BLaER1 (cell line): ENCODE results near the gene FHAD1.

Experiments
- H3K27ac ChIP-seq: shearing (Covaris generic); formaldehyde crosslinking; 2 replicates; pipeline ENCODE4 v1.8.1; 2022
- H3K27me3 ChIP-seq: shearing (Covaris generic); formaldehyde crosslinking; 2 replicates; pipeline ENCODE4 v1.8.1; 2022
- H3K36me3 ChIP-seq: shearing (Covaris generic); formaldehyde crosslinking; 2 replicates; pipeline ENCODE4 v1.8.1; 2022
- H3K4me1 ChIP-seq: shearing (Covaris generic); formaldehyde crosslinking; 2 replicates; pipeline ENCODE4 v1.8.1; 2022
- H3K4me2 ChIP-seq: shearing (Covaris generic); formaldehyde crosslinking; 2 replicates; pipeline ENCODE4 v1.8.1; 2022
- H3K4me3 ChIP-seq: shearing (Covaris generic); formaldehyde crosslinking; 2 replicates; pipeline ENCODE4 v1.8.1; 2022
- H3K9ac ChIP-seq: shearing (Covaris generic); formaldehyde crosslinking; 2 replicates; pipeline ENCODE4 v1.8.1; 2022
- H3K9me3 ChIP-seq: shearing (Covaris generic); formaldehyde crosslinking; 2 replicates; pipeline ENCODE4 v1.8.1; 2022
- H4K20me1 ChIP-seq: shearing (Covaris generic); formaldehyde crosslinking; 2 replicates; pipeline ENCODE4 v1.8.1; 2022
- Cebpa-rat ChIP-seq: shearing (Covaris generic); IDR thresholded peaks from 2 replicates; pipeline ENCODE4 v1.8.1; 2022

FHAD1 gene

GRCh38 chr1:15244813-15245212 lies 2.2 kb upstream of the FHAD1 start:
- Histone ChIP-seq H3K36me3 (no peaks in the 10 kb centered on the region), H3K9me3 (peaks cover 11% of the 10 kb centered on the region; the same call in 1 of the 2 replicates), H3K4me1 (peaks cover 28% of the 10 kb centered on the region), H3K27me3 (peaks cover 8% of the 10 kb centered on the region; the same call in 1 of the 2 replicates), H3K27ac (no peak overlapping the region), H3K4me2 (peak overlapping the region; percentile 15; the same call in 1 of the 2 replicates), H4K20me1 (no peaks in the 10 kb centered on the region), H3K4me3 (no peak overlapping the region), H3K9ac (no peak overlapping the region)
- TF ChIP-seq Cebpa-rat, result no peak

GRCh38 chr1:15245593-15246360 lies 1.2 kb upstream of the FHAD1 start:
- Histone ChIP-seq H3K9me3 (peaks cover 11% of the 10 kb centered on the region; the same call in 1 of the 2 replicates), H3K4me3 (no peak overlapping the region), H3K4me2 (no peak overlapping the region), H3K9ac (no peak overlapping the region), H3K36me3 (no peaks in the 10 kb centered on the region), H4K20me1 (no peaks in the 10 kb centered on the region), H3K27me3 (peaks cover 8% of the 10 kb centered on the region; the same call in 1 of the 2 replicates), H3K4me1 (peaks cover 31% of the 10 kb centered on the region), H3K27ac (no peak overlapping the region)
- TF ChIP-seq Cebpa-rat, result no peak

GRCh38 chr1:15248216-15248615 lies 1.2 kb downstream of the FHAD1 start:
- peaks cover 44% of the 10 kb centered on the region for H3K4me1 ChIP-seq
- peak overlapping the region; percentile 66; the same call in 1 of the 2 replicates for H3K4me2 ChIP-seq
- H3K27me3 ChIP-seq, result peaks cover 8% of the 10 kb centered on the region; the same call in 1 of the 2 replicates
- no peaks in the 10 kb centered on the region for H4K20me1 ChIP-seq
- no peak overlapping the region for H3K9ac ChIP-seq
- H3K4me3 ChIP-seq, result no peak overlapping the region
- no peaks in the 10 kb centered on the region for H3K36me3 ChIP-seq
- H3K27ac ChIP-seq, result no peak overlapping the region
- H3K9me3 ChIP-seq, result peaks cover 11% of the 10 kb centered on the region; the same call in 1 of the 2 replicates
- no peak for TF ChIP-seq Cebpa-rat

GRCh38 chr1:15249081-15249480 lies 2.1 kb downstream of the FHAD1 start:
- H3K27ac ChIP-seq, result no peak overlapping the region
- no peaks in the 10 kb centered on the region for H3K36me3 ChIP-seq
- H3K27me3 ChIP-seq, result peaks cover 8% of the 10 kb centered on the region; the same call in 1 of the 2 replicates
- no peak overlapping the region for H3K4me3 ChIP-seq
- H3K4me2 ChIP-seq, result peak overlapping the region; percentile 66
- H3K9ac ChIP-seq, result no peak overlapping the region
- no peak for TF ChIP-seq Cebpa-rat
- peaks cover 11% of the 10 kb centered on the region; the same call in 1 of the 2 replicates for H3K9me3 ChIP-seq
- H4K20me1 ChIP-seq, result no peaks in the 10 kb centered on the region
- H3K4me1 ChIP-seq, result peaks cover 48% of the 10 kb centered on the region

GRCh38 chr1:15251857-15252835 lies 5.1 kb downstream of the FHAD1 start:
- TF ChIP-seq Cebpa-rat, result no peak
- H4K20me1 ChIP-seq, result no peaks in the 10 kb centered on the region
- H3K9ac ChIP-seq, result no peak overlapping the region
- H3K9me3 ChIP-seq, result peaks cover 3% of the 10 kb centered on the region; the same call in 1 of the 2 replicates
- H3K27ac ChIP-seq, result no peak overlapping the region
- peaks cover 37% of the 10 kb centered on the region for H3K4me1 ChIP-seq
- H3K27me3 ChIP-seq, result peaks cover 5% of the 10 kb centered on the region; the same call in 1 of the 2 replicates
- peak overlapping the region; percentile 53 for H3K4me2 ChIP-seq
- no peaks in the 10 kb centered on the region for H3K36me3 ChIP-seq
- H3K4me3 ChIP-seq, result no peak overlapping the region

- TF ChIP-seq Cebpa-rat, result no peak
- no peak overlapping the region for H3K9ac ChIP-seq
- H3K4me1 ChIP-seq, result peaks cover 33% of the 10 kb centered on the region
- H3K4me2 ChIP-seq, result no peak overlapping the region
- H4K20me1 ChIP-seq, result no peaks in the 10 kb centered on the region
- H3K4me3 ChIP-seq, result no peak overlapping the region
- H3K27me3 ChIP-seq, result no peaks in the 10 kb centered on the region
- H3K9me3 ChIP-seq, result no peaks in the 10 kb centered on the region
- H3K27ac ChIP-seq, result no peak overlapping the region
- H3K36me3 ChIP-seq, result no peaks in the 10 kb centered on the region
Observed at GRCh38 chr1:15254559-15254958, 7.5 kb downstream of the FHAD1 start.

- Histone ChIP-seq H3K9ac (no peak overlapping the region), H3K36me3 (no peaks in the 10 kb centered on the region), H3K4me3 (no peak overlapping the region), H4K20me1 (no peaks in the 10 kb centered on the region), H3K27ac (no peak overlapping the region), H3K27me3 (no peaks in the 10 kb centered on the region), H3K4me2 (no peak overlapping the region), H3K9me3 (no peaks in the 10 kb centered on the region), H3K4me1 (peaks cover 29% of the 10 kb centered on the region)
- no peak for TF ChIP-seq Cebpa-rat
Observed at GRCh38 chr1:15255582-15256149, 8.6 kb downstream of the FHAD1 start.

GRCh38 chr1:15256584-15256983 lies 9.6 kb downstream of the FHAD1 start:
- TF ChIP-seq Cebpa-rat, result no peak
- Histone ChIP-seq H3K4me1 (peaks cover 38% of the 10 kb centered on the region), H3K9ac (no peak overlapping the region), H3K4me2 (no peak overlapping the region), H3K27ac (no peak overlapping the region), H3K9me3 (no peaks in the 10 kb centered on the region), H3K36me3 (no peaks in the 10 kb centered on the region), H3K4me3 (no peak overlapping the region), H3K27me3 (no peaks in the 10 kb centered on the region), H4K20me1 (no peaks in the 10 kb centered on the region)

GRCh38 chr1:15257309-15257708 lies 10.3 kb downstream of the FHAD1 start:
- no peaks in the 10 kb centered on the region for H3K9me3 ChIP-seq
- no peak for TF ChIP-seq Cebpa-rat

More at GRCh38 chr1:15257309-15257708, 10.3 kb downstream of the FHAD1 start:
- H3K4me3 ChIP-seq, result no peak overlapping the region
- no peak overlapping the region for H3K9ac ChIP-seq
- H3K36me3 ChIP-seq, result no peaks in the 10 kb centered on the region
- H3K4me1 ChIP-seq, result peaks cover 41% of the 10 kb centered on the region
- H4K20me1 ChIP-seq, result no peaks in the 10 kb centered on the region
- no peaks in the 10 kb centered on the region for H3K27me3 ChIP-seq
- H3K4me2 ChIP-seq, result no peak overlapping the region
- no peak overlapping the region for H3K27ac ChIP-seq
